HFFc6 (cell line): Measurements from ENCODE around the gene ZNF784. TPM values are rescaled to one million over a fixed set of nuclear protein-coding genes. Genes with fewer than 3 reads are reported as not detected.

Source experiments
- DNase-seq: peaks from one replicate; pipeline ENCODE4 v3.0.0-alpha.2; 2018
- H3K27ac Mint-ChIP-seq: 2 replicates; pipeline ENCODE4 v1.8.0; 2020; ENCODE audit warnings: mild to moderate bottlenecking, mixed read lengths
- H3K27me3 Mint-ChIP-seq: 2 replicates; pipeline ENCODE4 v1.8.0; 2021; ENCODE audit warnings: mild to moderate bottlenecking, moderate library complexity, mixed read lengths; ENCODE audit not compliant: insufficient read depth
- H3K36me3 Mint-ChIP-seq: 2 replicates; pipeline ENCODE4 v1.8.0; 2021; ENCODE audit warnings: low read depth, mixed read lengths
- H3K4me1 Mint-ChIP-seq: 2 replicates; pipeline ENCODE4 v1.8.0; 2020; ENCODE audit warnings: low read depth, mixed read lengths
- H3K4me3 Mint-ChIP-seq: 2 replicates; pipeline ENCODE4 v1.8.0; 2020; ENCODE audit warnings: mild to moderate bottlenecking, moderate library complexity, mixed read lengths
- H3K9me3 Mint-ChIP-seq: 2 replicates; pipeline ENCODE4 v1.8.0; 2020; ENCODE audit warnings: mild to moderate bottlenecking, mixed read lengths
- CTCF ChIP-seq: fragments of 200-600 bp; sonication (generic); IDR thresholded peaks from 2 replicates; pipeline ENCODE4 v1.5.0; 2021; ENCODE audit warnings: antibody characterized with exemption, mild to moderate bottlenecking
- total RNA-seq, 6 experiments: library from RNA; stranded (reverse); fragmentation: NEBNext Ultra II Directional; extraction: Animal tissue kit (Norgen Biotek cat#: 25700); gene quantifications; 2 replicates in 1 of 6; 3 replicates in 5 of 6; pipeline ENCODE4 v1.2.3, GENCODE V29; 2021

ZNF784 gene
- total RNA-seq, 6 experiments from 2014 or later, result 4.6 to 5.3 (median 4.8) TPM

GRCh38 chr19:55598034-55598433 is 26.3 kb downstream of the ZNF784 start:
- Mint-ChIP-seq H3K9me3 (no peaks in the 10 kb centered on the region), H3K27ac (no peak overlapping the region), H3K4me1 (peaks cover 19% of the 10 kb centered on the region), H3K36me3 (peaks cover 45% of the 10 kb centered on the region), H3K27me3 (no peaks in the 10 kb centered on the region; the same call in none of the 2 replicates), H3K4me3 (no peak overlapping the region)
- no peak for DNase-seq
- no peak for TF ChIP-seq CTCF

- DNase-seq, result no peak
- Mint-ChIP-seq H3K36me3 (peaks cover 44% of the 10 kb centered on the region), H3K27ac (no peak overlapping the region), H3K9me3 (no peaks in the 10 kb centered on the region), H3K4me3 (no peak overlapping the region), H3K4me1 (peaks cover 19% of the 10 kb centered on the region), H3K27me3 (no peaks in the 10 kb centered on the region; the same call in 1 of the 2 replicates)
- no peak for TF ChIP-seq CTCF
Observed at GRCh38 chr19:55597501-55597921, 26.9 kb downstream of the ZNF784 start.

- no peaks in the 10 kb centered on the region for H3K9me3 Mint-ChIP-seq
- no peak for TF ChIP-seq CTCF
- peaks cover 51% of the 10 kb centered on the region for H3K36me3 Mint-ChIP-seq
- H3K27ac Mint-ChIP-seq, result no peak overlapping the region
- H3K4me3 Mint-ChIP-seq, result no peak overlapping the region
- H3K27me3 Mint-ChIP-seq, result no peaks in the 10 kb centered on the region; the same call in 1 of the 2 replicates
- no peak for DNase-seq
- H3K4me1 Mint-ChIP-seq, result peaks cover 13% of the 10 kb centered on the region
Observed at GRCh38 chr19:55596304-55596703, 28.1 kb downstream of the ZNF784 start.

GRCh38 chr19:55594996-55595545 is 29.3 kb downstream of the ZNF784 start:
- Mint-ChIP-seq H3K9me3 (no peaks in the 10 kb centered on the region), H3K4me1 (peaks cover 7% of the 10 kb centered on the region), H3K27ac (no peak overlapping the region), H3K36me3 (peaks cover 52% of the 10 kb centered on the region), H3K4me3 (no peak overlapping the region), H3K27me3 (peaks cover 3% of the 10 kb centered on the region)
- no peak for TF ChIP-seq CTCF
- DNase-seq, result no peak

GRCh38 chr19:55593096-55593772 is 31.1 kb downstream of the ZNF784 start:
- TF ChIP-seq CTCF, result no peak

More at GRCh38 chr19:55593096-55593772, 31.1 kb downstream of the ZNF784 start:
- Mint-ChIP-seq H3K4me1 (no peaks in the 10 kb centered on the region; the same call in 1 of the 2 replicates), H3K36me3 (peaks cover 45% of the 10 kb centered on the region), H3K9me3 (no peaks in the 10 kb centered on the region), H3K27ac (no peak overlapping the region), H3K4me3 (no peak overlapping the region), H3K27me3 (peaks cover 3% of the 10 kb centered on the region; the same call in 1 of the 2 replicates)
- DNase-seq, result no peak
